Measurements from ENCODE around the gene GHRHR.

GRCh38 chr7:30985756-30986155 is 22.0 kb downstream of the GHRHR start:
- no peak for TF ChIP-seq POLR2AphosphoS5 (IDR thresholded peaks at IDR 0.05; ENCODE audit: borderline replicate concordance, low read depth, low read length)
- no peak for TF ChIP-seq EZH2 (IDR thresholded peaks at IDR 0.05)
